ENCODE measurements around the gene B3GALT4. TPM values are rescaled to one million over a fixed set of nuclear protein-coding genes. Genes with fewer than 3 reads are reported as not detected.

Gene B3GALT4
- total RNA-seq, 1 experiment from 2014 or later, result 4.0 TPM

DNA sequence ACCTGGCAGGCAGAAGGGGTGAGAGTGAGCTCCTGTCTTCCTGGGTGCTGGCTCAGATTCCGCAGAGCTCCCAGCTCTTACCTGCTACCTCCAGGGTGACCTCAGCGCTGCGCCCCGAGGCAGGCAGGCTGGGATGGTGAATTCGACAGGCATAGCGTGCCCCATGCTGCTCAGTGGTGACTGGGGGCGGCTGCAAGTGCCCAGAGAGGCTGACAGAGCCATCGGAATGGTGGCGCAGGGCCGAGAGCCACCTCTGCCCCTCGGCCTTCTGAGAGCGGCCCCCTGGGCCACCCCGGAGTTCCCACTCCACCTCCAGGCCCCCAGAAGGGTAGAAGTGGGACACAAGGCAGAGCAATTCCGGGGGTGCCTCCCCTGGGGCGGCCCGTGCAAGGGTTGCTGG is 27.3 kb downstream of the B3GALT4 start:
- no TSS peak for BruUV-seq (replicated peaks)
- ChIA-PET CTCF (interaction anchor here (0.5 kb wide), 1 partner anchor 34 kb away, joined by 4 read pairs; no protein-coding TSS in a partner anchor), POLR2A (ENCODE audit: low non-redundant PET) (no interaction called here)
- Histone ChIP-seq H3K27me3 (replicated peaks; ENCODE audit: insufficient read depth, low read depth, low read length, poor library complexity) (no peaks in the 10 kb centered on the region), H3K4me1 (ENCODE audit: insufficient read depth, low read length, poor library complexity, severe bottlenecking) (peaks cover 4% of the 10 kb centered on the region), H3K4me3 (ENCODE audit: low read depth, low read length, poor library complexity, severe bottlenecking) (no peak overlapping the region), H3K9me3 (ENCODE audit: low read depth, low read length, poor library complexity, severe bottlenecking) (no peaks in the 10 kb centered on the region), H3K36me3 (ENCODE audit: insufficient read depth, low read length, poor library complexity, severe bottlenecking) (peaks cover 14% of the 10 kb centered on the region), H3K27ac (ENCODE audit: low read depth, low read length, poor library complexity, severe bottlenecking) (no peak overlapping the region)
- TF ChIP-seq, protein P1, sequence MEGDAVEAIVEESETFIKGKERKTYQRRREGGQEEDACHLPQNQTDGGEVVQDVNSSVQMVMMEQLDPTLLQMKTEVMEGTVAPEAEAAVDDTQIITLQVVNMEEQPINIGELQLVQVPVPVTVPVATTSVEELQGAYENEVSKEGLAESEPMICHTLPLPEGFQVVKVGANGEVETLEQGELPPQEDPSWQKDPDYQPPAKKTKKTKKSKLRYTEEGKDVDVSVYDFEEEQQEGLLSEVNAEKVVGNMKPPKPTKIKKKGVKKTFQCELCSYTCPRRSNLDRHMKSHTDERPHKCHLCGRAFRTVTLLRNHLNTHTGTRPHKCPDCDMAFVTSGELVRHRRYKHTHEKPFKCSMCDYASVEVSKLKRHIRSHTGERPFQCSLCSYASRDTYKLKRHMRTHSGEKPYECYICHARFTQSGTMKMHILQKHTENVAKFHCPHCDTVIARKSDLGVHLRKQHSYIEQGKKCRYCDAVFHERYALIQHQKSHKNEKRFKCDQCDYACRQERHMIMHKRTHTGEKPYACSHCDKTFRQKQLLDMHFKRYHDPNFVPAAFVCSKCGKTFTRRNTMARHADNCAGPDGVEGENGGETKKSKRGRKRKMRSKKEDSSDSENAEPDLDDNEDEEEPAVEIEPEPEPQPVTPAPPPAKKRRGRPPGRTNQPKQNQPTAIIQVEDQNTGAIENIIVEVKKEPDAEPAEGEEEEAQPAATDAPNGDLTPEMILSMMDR (conservative IDR thresholded peaks at IDR 0.05; ENCODE audit: low read depth, low read length), result no peak
- no peak for TF ChIP-seq EZH2 (IDR thresholded peaks at IDR 0.05; ENCODE audit: borderline replicate concordance, low read depth, low read length, poor library complexity, severe bottlenecking)
- no peak for DNase-seq (ENCODE audit: low spot score)
- intact Hi-C loops (cut with micrococcal nuclease; ENCODE audit: unreplicated experiment), result no loop called here

DNA sequence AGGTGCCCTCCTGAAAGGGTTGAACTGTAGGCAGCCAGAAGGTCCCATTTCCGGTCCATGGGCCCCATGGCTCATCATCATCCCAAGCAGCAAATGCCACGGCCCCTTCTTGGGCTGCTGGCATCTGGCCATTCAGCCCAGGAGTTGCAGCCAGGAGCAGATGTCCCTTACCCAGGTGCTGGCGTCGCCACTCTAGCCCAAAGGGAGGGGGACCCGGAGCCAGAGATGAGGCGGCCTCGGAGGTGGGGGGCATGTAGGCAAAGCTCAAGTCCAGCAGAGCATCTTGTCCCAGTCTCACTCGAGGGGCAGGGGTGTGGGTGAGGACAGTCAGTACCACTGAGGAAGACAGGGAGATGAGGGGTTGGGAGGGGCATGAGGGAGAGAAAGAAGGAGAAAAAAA is 28.1 kb downstream of the B3GALT4 start:
- BruUV-seq (replicated peaks), result no TSS peak
- H3K36me3 ChIP-seq (ENCODE audit: insufficient read depth, low read length, poor library complexity, severe bottlenecking), result peaks cover 15% of the 10 kb centered on the region

DNA sequence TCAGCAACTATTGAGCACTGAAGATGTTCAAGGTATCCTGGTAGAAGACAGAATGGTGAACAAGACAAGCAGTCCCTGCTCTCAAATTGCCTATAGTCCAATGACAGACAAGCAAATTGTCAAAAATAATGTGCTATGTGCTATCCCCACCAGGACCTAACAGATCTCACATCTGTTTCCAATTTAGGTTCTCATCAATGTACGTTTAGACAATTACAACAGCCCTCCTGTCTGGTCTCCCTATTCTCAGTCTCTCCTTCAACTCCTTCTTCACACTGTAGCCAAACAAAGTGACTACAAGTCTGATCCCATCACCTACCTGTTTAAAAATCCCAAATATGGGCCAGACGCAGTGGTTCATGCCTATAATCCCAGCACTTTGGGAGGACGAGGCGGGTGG is 29.4 kb downstream of the B3GALT4 start:
- DNase-seq (ENCODE audit: low spot score), result no peak
- Histone ChIP-seq H3K27ac (ENCODE audit: low read depth, low read length, poor library complexity, severe bottlenecking) (no peak overlapping the region), H3K9me3 (ENCODE audit: low read depth, low read length, poor library complexity, severe bottlenecking) (no peaks in the 10 kb centered on the region), H3K27me3 (replicated peaks; ENCODE audit: insufficient read depth, low read depth, low read length, poor library complexity) (no peaks in the 10 kb centered on the region), H3K36me3 (ENCODE audit: insufficient read depth, low read length, poor library complexity, severe bottlenecking) (peaks cover 24% of the 10 kb centered on the region), H3K4me1 (ENCODE audit: insufficient read depth, low read length, poor library complexity, severe bottlenecking) (peaks cover 4% of the 10 kb centered on the region), H3K4me3 (ENCODE audit: low read depth, low read length, poor library complexity, severe bottlenecking) (no peak overlapping the region)
- CTCF ChIA-PET, result no interaction called here
- intact Hi-C loops (cut with micrococcal nuclease; ENCODE audit: unreplicated experiment), result no loop called here
- POLR2A ChIA-PET (ENCODE audit: low non-redundant PET), result no interaction called here
- no peak for TF ChIP-seq EZH2 (IDR thresholded peaks at IDR 0.05; ENCODE audit: borderline replicate concordance, low read depth, low read length, poor library complexity, severe bottlenecking)
- TF ChIP-seq, protein P1 (conservative IDR thresholded peaks at IDR 0.05; ENCODE audit: low read depth, low read length), result no peak
- no TSS peak for BruUV-seq (replicated peaks)

More for the DNA sequence above, 28.1 kb downstream of the B3GALT4 start:
- DNase-seq (ENCODE audit: low spot score), result no peak
- TF ChIP-seq, protein P1 (conservative IDR thresholded peaks at IDR 0.05; ENCODE audit: low read depth, low read length), result no peak
- no peak for TF ChIP-seq EZH2 (IDR thresholded peaks at IDR 0.05; ENCODE audit: borderline replicate concordance, low read depth, low read length, poor library complexity, severe bottlenecking)
- H3K9me3 ChIP-seq (ENCODE audit: low read depth, low read length, poor library complexity, severe bottlenecking), result no peaks in the 10 kb centered on the region
- POLR2A ChIA-PET (ENCODE audit: low non-redundant PET), result no interaction called here
- H3K27ac ChIP-seq (ENCODE audit: low read depth, low read length, poor library complexity, severe bottlenecking), result no peak overlapping the region
- no peak overlapping the region for H3K4me3 ChIP-seq (ENCODE audit: low read depth, low read length, poor library complexity, severe bottlenecking)
- no peaks in the 10 kb centered on the region for H3K27me3 ChIP-seq (replicated peaks; ENCODE audit: insufficient read depth, low read depth, low read length, poor library complexity)
- intact Hi-C loops (cut with micrococcal nuclease; ENCODE audit: unreplicated experiment), result no loop called here
- CTCF ChIA-PET, result no interaction called here
- H3K4me1 ChIP-seq (ENCODE audit: insufficient read depth, low read length, poor library complexity, severe bottlenecking), result peaks cover 4% of the 10 kb centered on the region
